Measurements from ENCODE around the gene RHBDF1. TPM values are rescaled to one million over a fixed set of nuclear protein-coding genes. Genes with fewer than 3 reads are reported as not detected.

Gene RHBDF1
- total RNA-seq, 4 donors from 2014 or later = 19.4 to 58.6 (median 41.1) TPM

- Histone ChIP-seq H3K4me1 (peaks cover 0 to 60% (median 25%) of the 10 kb centered on the region in 4 donors), H3K27me3 (no peaks in the 10 kb centered on the region), H3K9me3 (no peaks in the 10 kb centered on the region), H3K36me3 (peaks cover 0 to 12% (median 0%) of the 10 kb centered on the region in 3 donors), H3K4me3 (no peak overlapping the region), H3K27ac (peak overlapping the region; percentile 7 to 92 (median 89))
- peak; percentile 37 to 78 (median 66) for DNase-seq
- TF ChIP-seq, protein P1, sequence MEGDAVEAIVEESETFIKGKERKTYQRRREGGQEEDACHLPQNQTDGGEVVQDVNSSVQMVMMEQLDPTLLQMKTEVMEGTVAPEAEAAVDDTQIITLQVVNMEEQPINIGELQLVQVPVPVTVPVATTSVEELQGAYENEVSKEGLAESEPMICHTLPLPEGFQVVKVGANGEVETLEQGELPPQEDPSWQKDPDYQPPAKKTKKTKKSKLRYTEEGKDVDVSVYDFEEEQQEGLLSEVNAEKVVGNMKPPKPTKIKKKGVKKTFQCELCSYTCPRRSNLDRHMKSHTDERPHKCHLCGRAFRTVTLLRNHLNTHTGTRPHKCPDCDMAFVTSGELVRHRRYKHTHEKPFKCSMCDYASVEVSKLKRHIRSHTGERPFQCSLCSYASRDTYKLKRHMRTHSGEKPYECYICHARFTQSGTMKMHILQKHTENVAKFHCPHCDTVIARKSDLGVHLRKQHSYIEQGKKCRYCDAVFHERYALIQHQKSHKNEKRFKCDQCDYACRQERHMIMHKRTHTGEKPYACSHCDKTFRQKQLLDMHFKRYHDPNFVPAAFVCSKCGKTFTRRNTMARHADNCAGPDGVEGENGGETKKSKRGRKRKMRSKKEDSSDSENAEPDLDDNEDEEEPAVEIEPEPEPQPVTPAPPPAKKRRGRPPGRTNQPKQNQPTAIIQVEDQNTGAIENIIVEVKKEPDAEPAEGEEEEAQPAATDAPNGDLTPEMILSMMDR (IDR thresholded peaks at IDR 0.05) = peak in 3 of 6 experiments; percentile 8 to 18 (median 18)
- TF ChIP-seq POLR2A (IDR thresholded peaks at IDR 0.05) = no peak
Observed at GRCh38 chr16:75580-76501, 3.4 kb upstream of the RHBDF1 start.

- no peak for TF ChIP-seq POLR2A (IDR thresholded peaks at IDR 0.05)
- TF ChIP-seq, protein P1 (IDR thresholded peaks at IDR 0.05) = no peak
- H3K27me3 ChIP-seq = no peaks in the 10 kb centered on the region
- no peak overlapping the region for H3K4me3 ChIP-seq
- H3K9me3 ChIP-seq = no peaks in the 10 kb centered on the region
- H3K27ac ChIP-seq = peak overlapping the region; percentile 7 to 92 (median 89)
- peaks cover 0 to 6% (median 0%) of the 10 kb centered on the region in 3 donors for H3K36me3 ChIP-seq
- no peak for DNase-seq
- peaks cover 0 to 61% (median 25%) of the 10 kb centered on the region in 4 donors for H3K4me1 ChIP-seq
Observed at GRCh38 chr16:74747-75334, 2.4 kb upstream of the RHBDF1 start.

DNA sequence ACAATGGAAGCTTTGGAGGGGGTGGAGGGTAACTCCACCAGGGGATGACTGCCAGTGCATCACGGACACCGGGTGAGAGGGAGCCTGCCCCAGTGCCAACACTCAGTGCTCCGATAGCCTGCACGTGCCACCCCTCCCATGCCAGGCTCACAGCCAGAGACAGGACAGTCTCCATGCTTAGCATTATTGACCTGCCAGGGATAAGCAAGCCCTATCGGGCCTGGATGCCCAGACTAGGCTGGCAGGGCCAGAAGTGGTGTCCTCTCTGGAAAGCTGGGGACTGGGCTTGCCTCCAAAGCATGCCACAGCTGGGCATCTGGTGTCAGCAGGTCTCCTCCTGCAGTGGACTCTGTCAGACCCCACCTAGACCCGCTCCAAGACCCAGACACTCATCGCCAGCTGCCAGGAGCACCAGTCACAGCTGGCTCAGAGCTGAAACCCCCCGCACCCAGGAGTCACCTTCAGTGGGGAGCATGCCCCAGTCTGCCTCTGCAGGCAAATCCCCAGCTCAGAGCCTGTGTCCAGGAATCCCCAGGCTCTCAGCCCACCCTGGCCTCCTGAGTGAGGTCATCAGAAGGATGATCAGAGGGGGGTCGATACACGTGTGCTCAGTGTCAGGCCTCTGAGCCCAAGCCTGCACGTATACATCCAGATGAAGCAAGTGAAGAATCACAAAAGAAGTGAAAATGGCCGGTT, 1.8 kb upstream of the RHBDF1 start:
- H3K4me1 ChIP-seq = peaks cover 0 to 57% (median 25%) of the 10 kb centered on the region in 4 donors
- H3K9me3 ChIP-seq = no peaks in the 10 kb centered on the region
- H3K36me3 ChIP-seq = no peaks in the 10 kb centered on the region
- DNase-seq = no peak
- H3K27me3 ChIP-seq = no peaks in the 10 kb centered on the region
- TF ChIP-seq POLR2A (IDR thresholded peaks at IDR 0.05) = no peak
- TF ChIP-seq, protein P1 (IDR thresholded peaks at IDR 0.05) = no peak
- peak overlapping the region in 1 of 4 donors; percentile 89 for H3K27ac ChIP-seq
- no peak overlapping the region for H3K4me3 ChIP-seq

GRCh38 chr16:71540-72401, 660 bp downstream of the RHBDF1 start:
- Histone ChIP-seq H3K9me3 (no peaks in the 10 kb centered on the region), H3K4me3 (peak overlapping the region; percentile 45 to 64 (median 54)), H3K27me3 (no peaks in the 10 kb centered on the region), H3K36me3 (no peaks in the 10 kb centered on the region), H3K4me1 (peaks cover 0 to 46% (median 15%) of the 10 kb centered on the region in 4 donors), H3K27ac (peak overlapping the region; percentile 61 to 84 (median 73))
- no peak for TF ChIP-seq POLR2A (IDR thresholded peaks at IDR 0.05)
- TF ChIP-seq, protein P1 (IDR thresholded peaks at IDR 0.05) = peak in 3 of 6 experiments; percentile 12 to 18 (median 16)
- peak; percentile 44 to 82 (median 71) for DNase-seq

DNA sequence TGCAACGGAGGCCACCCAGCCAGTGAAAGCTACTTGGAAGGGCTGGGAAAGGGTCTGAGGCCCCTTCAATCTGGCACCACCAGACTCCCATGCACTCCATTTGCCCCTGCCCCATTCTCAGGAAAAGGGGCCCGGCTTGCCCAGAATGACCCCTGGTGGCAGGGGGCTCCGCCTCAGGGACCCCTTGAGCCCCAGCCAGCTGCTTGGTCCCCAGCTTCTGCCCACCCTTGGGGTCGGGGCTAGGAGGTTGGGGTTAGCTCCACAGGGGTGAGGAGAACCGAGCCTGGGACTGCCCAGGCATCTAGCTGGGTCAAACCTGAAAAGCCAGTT, 1.3 kb downstream of the RHBDF1 start:
- Histone ChIP-seq H3K4me1 (peaks cover 0 to 41% (median 9%) of the 10 kb centered on the region in 4 donors), H3K4me3 (peak overlapping the region; percentile 45 to 64 (median 54))
- TF ChIP-seq, protein P1 (IDR thresholded peaks at IDR 0.05) = no peak
- no peak for TF ChIP-seq POLR2A (IDR thresholded peaks at IDR 0.05)

More for the DNA sequence above, 1.3 kb downstream of the RHBDF1 start:
- Histone ChIP-seq H3K36me3 (no peaks in the 10 kb centered on the region), H3K27me3 (no peaks in the 10 kb centered on the region), H3K9me3 (no peaks in the 10 kb centered on the region), H3K27ac (peak overlapping the region; percentile 61 to 84 (median 73))
- DNase-seq = no peak

Measured in Peyer's patch (tissue), 4 donors.